Frontal cortex (tissue), 4 donors: ENCODE data around the gene PTK7. TPM values are rescaled to one million over a fixed set of nuclear protein-coding genes. Genes with fewer than 3 reads are reported as not detected.
"Not testable (repeated sequence)": the region's sequence is repeated elsewhere in the genome, so short reads cannot be mapped to it uniquely, and the experiment has no call there.

Source experiments
- DNase-seq, 2 donors: peaks; one replicate each; pipeline ENCODE4 v3.0.0; 2012; ENCODE audit warnings: low spot score in 2 of 2
- FAIRE-seq: peaks from 2 replicates; lab custom pipeline; 2012; peaks lifted over from hg19 to GRCh38; lab: Jason Lieb, UNC
- total RNA-seq: library from RNA; depleted of rRNA; stranded (reverse); fragments of >200 nt; gene quantifications from one replicate; pipeline ENCODE4 v1.2.3, GENCODE V29; 2014
- donor health status: control.
- donor health status: control.
- donor health status: control.

The PTK7 gene
- total RNA-seq, 1 donor from 2014 or later: 16.7 TPM

- DNase-seq (no peak), FAIRE-seq (no peak)
Observed at GRCh38 chr6:43107344-43108062, 31.4 kb downstream of the PTK7 start.

DNA sequence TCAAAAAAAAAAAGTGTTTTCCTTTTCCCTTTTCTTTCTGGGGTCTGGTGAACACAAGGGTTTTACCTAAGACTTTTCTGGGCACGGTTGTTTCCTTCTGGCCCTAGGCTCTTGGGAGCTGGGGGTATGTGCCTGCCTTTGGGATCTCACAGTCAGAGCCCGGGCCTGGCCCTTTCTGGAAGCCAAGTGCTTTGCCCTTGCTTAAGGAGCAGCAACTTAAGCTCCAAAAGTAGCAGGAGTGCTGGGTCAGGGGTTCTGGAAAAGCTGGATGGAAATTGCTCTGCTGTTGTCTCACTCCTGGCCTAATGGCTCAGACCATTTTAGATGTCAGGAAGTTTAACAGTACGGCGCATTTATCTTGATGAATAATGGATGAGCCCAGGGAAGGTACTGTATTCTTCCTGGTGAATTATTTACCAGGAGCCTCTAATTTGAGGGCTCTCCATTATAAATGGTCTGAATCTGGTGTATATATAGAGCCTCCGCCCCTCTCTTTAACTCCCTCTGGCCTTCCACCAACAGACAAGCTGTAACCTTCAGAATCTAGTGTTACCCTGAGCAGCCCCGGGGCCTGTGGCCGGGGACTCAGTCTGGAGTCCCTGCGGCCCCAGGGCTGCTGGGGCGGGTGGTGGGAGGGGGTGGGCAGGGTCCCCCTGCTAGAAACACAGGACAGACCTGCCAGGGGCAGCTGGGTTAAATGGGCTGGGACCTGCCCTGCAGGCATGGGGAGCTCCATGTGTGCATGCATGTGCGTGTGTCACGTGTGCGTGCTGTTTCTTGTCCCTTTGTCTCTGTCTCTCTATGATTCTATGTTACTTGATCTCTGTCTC, 37.5 kb downstream of the PTK7 start:
- no peak for FAIRE-seq
- no peak for DNase-seq

DNA sequence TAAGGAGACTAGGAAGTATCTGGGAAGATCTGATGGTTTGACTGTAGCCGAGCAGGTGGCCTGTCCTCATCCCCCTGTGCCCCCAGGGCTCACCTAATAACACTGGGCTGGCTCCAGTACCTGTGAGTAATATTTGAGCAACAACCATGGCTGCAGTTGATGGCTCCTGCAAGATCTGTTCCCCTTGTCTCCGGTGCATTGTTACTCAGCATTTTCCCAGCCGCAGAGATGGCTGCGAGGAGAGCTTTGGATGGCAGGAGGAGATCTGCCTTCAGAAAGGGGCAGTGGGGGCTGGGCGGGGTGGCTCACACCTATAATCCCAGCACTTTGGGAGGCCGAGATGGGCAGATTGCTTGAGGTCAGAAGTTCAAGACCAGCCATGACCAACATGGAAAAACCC, 39.3 kb downstream of the PTK7 start:
- DNase-seq: no peak
- no peak for FAIRE-seq

GRCh38 chr6:43117466-43117865, 41.4 kb downstream of the PTK7 start:
- DNase-seq, FAIRE-seq: not testable (repeated sequence)

DNA sequence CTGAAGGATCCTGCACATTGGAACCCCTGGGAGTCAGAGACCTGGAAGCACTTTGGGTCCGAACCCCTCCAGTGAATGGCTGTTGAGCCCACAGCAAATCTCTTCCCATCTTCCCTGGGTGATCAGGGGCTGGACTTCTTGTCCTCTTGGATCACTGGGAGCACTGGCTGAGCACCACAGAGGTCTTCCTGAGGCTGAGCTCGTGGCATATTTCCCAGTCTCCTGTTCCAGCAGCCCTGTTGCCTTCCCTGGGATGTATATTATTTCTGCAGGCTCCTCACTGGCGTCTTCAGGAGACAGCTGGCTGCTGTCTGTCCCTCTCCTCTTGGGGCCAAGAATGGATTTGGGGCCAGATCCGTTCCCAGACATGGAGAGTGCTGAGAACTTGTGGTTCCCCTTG, 43.4 kb downstream of the PTK7 start:
- FAIRE-seq: no peak
- no peak for DNase-seq

DNA sequence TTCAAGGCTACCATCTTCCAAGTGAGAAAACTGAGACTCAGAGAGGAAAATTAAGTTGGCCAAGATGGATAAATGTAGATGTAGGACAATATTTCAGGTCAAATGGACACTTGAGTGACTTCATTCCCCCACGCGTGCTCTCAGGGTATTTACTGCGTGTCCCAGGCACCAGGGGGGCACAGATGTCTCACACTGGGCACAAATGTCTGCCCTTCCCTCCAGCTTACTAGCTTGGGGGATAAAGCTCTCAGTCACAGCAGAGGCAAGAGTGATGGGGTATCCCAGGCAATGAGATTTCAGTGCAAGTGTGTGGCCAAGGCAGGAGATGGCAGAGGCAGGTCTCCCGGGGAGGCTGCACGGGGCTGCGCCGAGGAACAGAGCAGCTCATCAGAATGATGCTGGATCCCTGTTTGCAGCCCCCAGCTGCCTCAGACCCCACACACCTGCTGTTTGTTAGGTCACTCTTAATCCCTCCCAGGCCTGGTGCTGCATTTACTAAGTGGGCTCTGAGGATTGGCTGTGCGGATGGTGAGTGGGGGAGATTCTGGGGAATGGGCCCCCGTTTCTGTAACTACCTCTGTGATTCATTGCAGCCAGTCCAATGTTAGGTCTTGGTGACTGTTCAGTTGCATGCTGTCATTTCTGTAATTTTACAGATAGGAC, 44.1 kb downstream of the PTK7 start:
- FAIRE-seq (no peak), DNase-seq (no peak)

GRCh38 chr6:43120944-43121913, 45.1 kb downstream of the PTK7 start:
- FAIRE-seq (no peak), DNase-seq (no peak)

DNA sequence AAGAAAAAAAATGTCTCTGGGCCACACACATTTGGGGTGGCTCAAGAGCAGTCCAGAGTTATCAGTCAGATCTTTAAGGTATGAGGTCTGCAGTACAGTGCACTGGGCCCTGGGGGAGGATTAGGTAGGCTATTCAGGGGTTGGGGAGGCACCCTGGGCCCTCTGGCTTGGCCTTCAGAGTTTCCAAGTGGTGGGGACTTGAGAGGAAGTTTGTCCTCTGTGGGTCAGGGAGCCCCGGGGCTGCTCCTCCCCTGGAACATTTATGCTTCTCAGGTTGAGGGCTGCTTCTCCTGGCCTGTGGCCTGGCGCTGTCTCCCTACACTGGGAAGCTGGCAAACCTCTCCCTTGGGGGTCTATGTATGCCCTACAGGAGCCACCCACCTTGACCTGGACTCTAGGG, 46.0 kb downstream of the PTK7 start:
- no peak for DNase-seq
- no peak for FAIRE-seq

DNA sequence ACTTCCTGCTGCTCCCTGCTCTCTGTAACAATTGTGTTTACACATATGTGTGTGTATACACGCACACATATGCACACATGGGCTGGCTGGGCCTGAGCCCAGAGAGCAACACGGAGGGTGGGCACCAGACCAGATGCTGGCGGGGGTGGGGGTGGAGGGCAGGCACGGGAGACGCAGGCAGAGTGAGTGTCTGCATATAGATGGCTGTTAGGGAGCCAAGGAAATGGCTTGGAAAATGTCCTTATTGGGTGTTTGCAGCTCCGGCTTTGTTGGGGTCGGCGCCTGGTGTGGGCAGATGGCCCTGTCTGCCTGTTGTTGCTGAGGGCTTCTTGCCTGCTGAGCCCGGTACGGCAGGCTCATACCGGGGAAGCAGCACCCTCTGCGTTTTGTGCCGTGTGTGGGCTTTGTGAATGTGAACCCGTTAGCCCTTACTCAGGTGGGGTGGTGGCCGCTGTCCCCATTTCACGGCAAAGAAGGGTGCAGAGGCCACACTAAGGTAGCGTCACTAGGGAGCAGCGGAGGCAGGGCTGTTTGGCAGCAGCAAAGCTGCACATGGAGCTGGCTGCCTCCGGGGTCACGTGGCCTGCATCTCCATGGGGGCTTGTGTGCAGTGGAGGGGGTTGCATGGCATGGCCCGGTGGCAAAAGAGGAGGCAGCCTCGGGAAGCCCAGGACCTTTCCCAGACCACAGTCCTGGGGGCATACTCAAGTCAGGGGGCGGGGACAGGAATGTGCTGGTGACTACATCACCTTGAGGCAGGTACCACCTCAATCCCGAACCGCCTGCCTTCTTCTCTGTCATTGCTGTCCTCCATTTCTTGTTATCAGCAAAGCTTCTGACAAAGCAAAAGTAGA, 47.6 kb downstream of the PTK7 start:
- FAIRE-seq (no peak), DNase-seq (no peak)

DNA sequence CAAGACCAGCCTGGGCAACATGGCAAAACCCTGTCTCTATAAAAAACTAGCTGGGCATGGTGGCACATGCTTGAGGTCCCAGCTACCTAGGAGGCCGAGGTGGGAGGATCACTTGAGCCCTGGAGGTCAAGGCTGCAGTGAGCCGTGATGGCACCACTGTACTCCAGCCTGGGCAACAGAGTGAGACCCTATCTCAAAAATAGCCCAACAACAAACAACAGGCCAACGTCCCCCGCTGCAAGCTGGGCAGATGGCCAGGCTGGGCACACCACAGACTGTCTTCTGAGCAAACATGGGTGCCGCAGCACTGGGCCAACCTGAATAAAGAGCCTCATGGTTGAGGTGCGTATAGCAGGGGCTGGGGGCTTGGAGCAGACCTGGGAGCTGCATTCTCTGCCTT, 48.4 kb downstream of the PTK7 start:
- FAIRE-seq (no peak), DNase-seq (no peak)

GRCh38 chr6:43125119-43125518, 49.0 kb downstream of the PTK7 start:
- FAIRE-seq (no peak), DNase-seq (no peak)

- DNase-seq (no peak), FAIRE-seq (no peak)
Observed at GRCh38 chr6:43125555-43125954, 49.4 kb downstream of the PTK7 start.

DNA sequence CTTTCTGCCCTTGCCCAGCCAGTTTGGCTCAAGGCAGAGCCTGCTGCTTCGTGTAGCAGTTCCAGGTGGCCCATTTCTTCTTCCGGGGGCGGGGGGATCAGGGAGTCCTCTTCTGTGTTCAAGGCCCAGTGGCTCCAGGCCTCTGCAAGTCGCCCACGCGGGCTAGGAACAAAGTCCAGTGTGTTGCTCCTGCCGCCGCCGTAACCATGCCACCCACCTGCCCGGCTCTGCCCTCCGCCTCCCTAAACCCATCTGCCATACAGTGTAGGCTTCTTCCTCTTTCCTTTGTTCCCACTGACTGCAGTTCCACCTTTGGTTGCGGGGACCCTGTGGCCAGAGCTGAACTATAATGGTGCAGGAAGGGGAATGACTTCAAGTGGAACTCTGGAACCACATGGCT, 51.1 kb downstream of the PTK7 start:
- DNase-seq (no peak), FAIRE-seq (no peak)

- FAIRE-seq: no peak
- DNase-seq: no peak
Observed at GRCh38 chr6:43127877-43128276, 51.8 kb downstream of the PTK7 start.

DNA sequence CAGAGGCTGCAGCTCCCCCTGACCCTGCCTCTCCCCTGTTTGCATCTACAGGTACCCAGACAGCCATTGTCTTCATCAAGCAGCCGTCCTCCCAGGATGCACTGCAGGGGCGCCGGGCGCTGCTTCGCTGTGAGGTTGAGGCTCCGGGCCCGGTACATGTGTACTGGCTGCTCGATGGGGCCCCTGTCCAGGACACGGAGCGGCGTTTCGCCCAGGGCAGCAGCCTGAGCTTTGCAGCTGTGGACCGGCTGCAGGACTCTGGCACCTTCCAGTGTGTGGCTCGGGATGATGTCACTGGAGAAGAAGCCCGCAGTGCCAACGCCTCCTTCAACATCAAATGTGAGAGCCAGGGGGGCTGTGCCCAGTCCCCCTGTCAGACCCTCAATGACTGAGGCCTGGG, 52.8 kb downstream of the PTK7 start:
- FAIRE-seq (no peak), DNase-seq (no peak)

DNA sequence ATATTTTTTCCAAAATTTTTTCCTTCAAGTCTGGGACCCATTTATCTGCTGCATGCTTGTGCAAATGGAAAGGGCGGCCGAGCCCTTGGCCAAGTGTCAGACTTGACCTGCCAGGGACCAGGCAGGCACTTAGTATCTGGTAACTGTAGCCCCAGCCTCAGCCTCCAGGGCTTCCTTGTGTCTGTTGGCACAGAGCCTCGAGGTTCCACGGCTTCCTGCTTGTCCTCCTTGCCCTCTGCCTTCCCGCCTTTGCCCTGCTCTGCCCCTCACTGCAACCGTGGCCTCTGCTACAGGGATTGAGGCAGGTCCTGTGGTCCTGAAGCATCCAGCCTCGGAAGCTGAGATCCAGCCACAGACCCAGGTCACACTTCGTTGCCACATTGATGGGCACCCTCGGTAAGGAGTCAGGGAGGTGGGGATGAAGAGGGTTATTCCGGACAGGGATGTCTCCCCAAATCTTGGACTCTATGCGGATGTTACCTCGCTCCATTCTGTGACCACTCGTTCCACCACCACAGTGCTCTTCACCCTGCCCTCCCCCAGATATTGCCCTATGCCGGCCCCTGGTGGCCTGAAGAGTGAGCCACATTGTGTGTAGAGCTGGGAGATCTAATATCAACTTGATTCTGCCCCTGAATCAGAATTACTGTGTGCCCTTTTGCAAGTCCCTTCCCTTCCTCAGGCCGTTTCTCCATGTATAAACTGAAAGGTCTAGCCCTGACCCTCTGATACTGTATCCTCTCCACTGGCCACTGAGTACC, 53.5 kb downstream of the PTK7 start:
- no peak for FAIRE-seq
- DNase-seq: no peak

GRCh38 chr6:43130429-43130828, 54.3 kb downstream of the PTK7 start:
- no peak for DNase-seq
- FAIRE-seq: no peak

- DNase-seq, FAIRE-seq: not testable (repeated sequence)
Observed at GRCh38 chr6:43131379-43131778, 55.3 kb downstream of the PTK7 start.
